Inflammatory macrophage treated with lipopolysaccharide for 4 hours (primary cell): ENCODE measurements around the gene FETUB.

ENCODE experiments used
- DNase-seq: peaks from one replicate; pipeline ENCODE4 v3.0.0-alpha.2; 2020

The FETUB gene

DNA sequence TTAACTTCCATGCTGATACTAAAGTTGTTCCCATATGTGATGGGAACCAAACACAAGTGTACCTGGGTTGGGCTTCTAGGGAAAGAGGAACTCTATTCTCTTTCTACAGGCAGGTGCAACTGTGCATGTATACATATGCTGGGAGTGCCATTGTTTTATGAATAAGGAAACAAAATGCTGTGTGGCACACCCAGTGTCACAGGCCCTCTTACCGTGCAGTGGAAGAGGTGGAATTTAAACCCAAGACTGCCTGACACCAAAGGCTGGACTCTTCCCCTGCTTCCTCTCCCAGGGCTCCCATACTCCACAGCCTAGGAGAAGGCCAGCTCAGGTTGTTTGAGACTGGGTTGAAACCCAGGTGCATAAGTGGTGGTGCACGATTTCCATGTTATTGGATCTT lies 1.9 kb upstream of the FETUB start:
- DNase-seq: no peak

DNA sequence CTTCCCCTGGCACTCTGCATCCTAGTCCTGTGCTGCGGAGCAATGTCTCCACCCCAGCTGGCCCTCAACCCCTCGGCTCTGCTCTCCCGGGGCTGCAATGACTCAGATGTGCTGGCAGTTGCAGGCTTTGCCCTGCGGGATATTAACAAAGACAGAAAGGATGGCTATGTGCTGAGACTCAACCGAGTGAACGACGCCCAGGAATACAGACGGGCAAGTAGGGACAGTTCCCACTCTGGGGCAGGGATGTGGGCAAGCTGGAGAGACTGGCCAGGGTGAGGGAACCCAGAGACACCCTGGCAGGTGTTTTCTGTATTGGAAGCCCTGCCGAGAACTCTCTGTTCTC lies 247 bp downstream of the FETUB start:
- DNase-seq: no peak

DNA sequence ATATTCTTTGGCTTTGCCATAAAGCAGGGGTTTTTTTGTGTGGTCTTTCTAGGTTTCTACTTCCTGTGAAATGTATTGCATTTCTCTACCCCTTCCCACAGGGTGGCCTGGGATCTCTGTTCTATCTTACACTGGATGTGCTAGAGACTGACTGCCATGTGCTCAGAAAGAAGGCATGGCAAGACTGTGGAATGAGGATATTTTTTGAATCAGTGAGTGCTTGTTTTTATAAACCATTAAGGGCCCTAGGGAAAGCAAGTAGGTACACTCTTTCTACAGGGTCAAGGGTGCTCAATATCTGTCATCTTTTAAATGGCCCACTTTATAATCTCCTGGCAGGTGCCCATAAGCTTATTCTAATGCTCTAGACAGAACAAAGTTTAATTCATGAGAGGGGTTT lies 730 bp downstream of the FETUB start:
- no peak for DNase-seq

- no peak for DNase-seq
These were observed 1.8 kb downstream of the FETUB start for GRCh38 chr3:186642014-186642413.

DNA sequence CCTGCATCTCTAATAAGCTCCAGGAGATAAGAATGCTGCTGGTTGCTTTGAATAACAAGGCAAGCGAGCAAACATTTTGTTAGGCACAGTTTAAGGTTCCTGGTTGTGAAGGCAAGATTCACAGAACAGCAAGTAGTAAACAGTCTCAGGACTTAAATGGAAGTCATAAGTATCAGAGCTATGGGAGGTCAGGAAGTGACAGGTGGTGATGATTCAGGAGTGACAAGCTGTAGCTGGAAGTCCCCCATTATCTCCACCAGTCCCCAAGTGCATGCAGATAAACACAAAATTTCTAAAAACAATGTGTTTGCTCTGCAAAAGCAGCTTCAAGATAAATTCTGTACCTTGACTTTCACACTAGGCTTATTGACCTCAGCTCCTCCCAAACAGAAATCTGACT lies 3.3 kb downstream of the FETUB start:
- no peak for DNase-seq

DNA sequence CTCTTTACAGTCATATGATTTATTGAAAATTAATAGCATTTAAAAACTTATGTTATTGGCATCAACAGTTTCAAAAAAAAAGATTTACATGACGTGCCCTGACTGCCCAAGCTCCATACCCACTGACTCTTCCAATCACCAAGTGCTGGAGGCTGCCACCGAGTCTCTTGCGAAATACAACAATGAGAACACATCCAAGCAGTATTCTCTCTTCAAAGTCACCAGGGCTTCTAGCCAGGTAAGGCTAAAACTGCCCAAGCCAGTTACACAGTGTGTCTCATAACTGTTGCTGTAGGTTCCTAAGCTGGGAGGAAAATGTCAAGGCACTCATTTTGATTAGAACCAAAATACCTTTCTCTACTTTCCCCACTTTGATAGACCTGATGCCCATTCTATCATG lies 4.5 kb downstream of the FETUB start:
- no peak for DNase-seq

GRCh38 chr3:186646106-186646505 lies 5.9 kb downstream of the FETUB start:
- DNase-seq: no peak

DNA sequence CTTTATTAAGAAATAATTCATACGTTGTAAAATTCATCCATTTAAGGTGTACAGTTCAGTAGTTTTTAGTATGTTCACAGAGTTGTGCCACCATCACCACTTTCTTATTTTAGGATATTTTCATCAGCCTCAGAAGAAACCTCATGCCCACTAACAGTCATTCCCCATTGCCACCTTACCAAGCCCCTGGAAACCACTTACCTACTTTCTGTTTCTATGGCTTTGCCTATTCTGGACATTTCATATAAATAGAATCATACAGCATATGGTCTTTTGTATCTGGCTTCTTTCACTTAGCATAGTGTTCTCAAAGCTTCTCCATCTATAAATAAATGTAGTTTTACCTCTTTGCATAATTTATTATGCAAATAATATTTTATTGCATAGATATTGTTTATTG lies 6.6 kb downstream of the FETUB start:
- DNase-seq: no peak

GRCh38 chr3:186648851-186649250 lies 8.7 kb downstream of the FETUB start:
- no peak for DNase-seq

GRCh38 chr3:186651678-186652215 lies 11.5 kb downstream of the FETUB start:
- no peak for DNase-seq

- DNase-seq: no peak
These were observed 13.0 kb downstream of the FETUB start for GRCh38 chr3:186653080-186653707.

GRCh38 chr3:186653984-186654383 lies 13.8 kb downstream of the FETUB start:
- DNase-seq: no peak

- no peak for DNase-seq
These were observed 23.3 kb downstream of the FETUB start for GRCh38 chr3:186663361-186664118.

- DNase-seq: no peak
These were observed 23.9 kb downstream of the FETUB start for GRCh38 chr3:186664119-186664495.

DNA sequence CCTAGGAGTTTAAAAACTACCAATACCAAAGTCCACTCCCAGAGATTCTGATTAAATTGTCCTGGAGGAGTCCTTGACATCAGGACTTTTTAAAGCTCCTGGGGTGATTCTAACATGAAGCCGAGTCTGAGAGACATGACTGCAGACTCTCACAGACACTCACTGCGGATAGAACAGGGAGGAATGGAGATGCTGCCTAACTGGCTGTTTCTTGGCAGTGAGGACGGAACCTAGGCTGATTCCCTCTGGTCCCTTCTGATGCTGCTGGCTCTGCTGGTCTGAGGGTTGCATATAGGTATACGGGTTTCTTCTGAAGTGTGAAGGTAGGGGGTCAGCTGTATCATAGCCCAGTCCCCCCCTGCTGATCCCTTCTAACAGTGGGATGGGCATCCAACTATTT lies 24.3 kb downstream of the FETUB start:
- no peak for DNase-seq

GRCh38 chr3:186665625-186666188 lies 25.5 kb downstream of the FETUB start, which contains the start of gene HRG:
Gene HRG, plus strand, starts transcription at chr3:186666014. Its CDS starts 18 bp downstream, at chr3:186666032.
- DNase-seq: no peak

- DNase-seq: no peak
These were observed 28.2 kb downstream of the FETUB start for GRCh38 chr3:186668426-186668825.

DNA sequence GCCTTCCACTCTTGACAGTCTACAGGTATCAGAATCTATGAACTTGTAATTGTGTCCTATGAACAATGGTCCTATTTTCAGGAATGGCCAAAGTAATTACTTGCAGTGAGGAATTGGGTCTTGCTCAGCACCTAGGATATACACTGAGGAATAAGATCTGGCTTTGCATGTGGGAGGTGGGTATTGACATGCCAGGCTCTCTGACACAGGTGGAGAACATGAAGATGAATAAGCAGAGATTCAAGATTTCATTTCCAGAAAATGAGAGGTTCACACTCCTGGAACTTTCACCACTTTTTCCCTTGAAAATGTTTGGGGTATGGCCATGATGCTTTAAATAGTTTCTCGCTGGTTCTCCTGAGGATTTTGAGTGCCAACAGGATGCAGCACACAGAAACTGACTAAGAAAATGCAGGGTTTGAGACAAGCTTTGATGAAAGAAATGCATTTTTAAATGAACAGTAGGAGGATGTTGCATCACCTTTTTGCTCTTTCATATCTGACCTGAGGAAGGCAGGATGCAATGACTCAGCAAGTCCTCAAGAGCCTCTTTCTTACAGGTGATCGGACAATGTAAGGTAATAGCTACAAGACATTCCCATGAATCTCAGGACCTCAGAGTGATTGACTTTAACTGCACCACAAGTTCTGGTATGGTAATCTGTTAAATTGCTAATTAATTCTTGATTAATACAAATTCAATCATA lies 29.3 kb downstream of the FETUB start:
- DNase-seq: no peak

DNA sequence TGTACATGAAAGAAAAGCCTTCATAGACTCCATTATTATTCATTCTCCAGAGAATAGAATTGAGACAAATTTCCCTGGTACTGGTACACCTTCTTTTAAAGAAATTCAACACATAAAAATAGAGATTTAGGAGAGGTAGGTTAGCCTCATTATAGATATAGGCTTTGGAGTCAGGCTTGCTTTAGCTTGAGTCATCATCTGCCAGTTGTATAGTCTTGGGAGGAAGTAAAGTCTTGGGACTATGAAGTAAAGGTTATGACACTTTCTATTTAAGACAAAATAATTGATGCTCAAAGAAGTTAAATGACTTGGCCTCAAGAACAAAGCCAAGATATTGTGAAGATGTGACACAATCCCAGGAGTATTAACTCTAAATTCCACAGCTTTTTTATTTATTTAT lies 30.0 kb downstream of the FETUB start:
- DNase-seq: peak; percentile 43

- DNase-seq: no peak
These were observed 30.9 kb downstream of the FETUB start for GRCh38 chr3:186671051-186671450.

DNA sequence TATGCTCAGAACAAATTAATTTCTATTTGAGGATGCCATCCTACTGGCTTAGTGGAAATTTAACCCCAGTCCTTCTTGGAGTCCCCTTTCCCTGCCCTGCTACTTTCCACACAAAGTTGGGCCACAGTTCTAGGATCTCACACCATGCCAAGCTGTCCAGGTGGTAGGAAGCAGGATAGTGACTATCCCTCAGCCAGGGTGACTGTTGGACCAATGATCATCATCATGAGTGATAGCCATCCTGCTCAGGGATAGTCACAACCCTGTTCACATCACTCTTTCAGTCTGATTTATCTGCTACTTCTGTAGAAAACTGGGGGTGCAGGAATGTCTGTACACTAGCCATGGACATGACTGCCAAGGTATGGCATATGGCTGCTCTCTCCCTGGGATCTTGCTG lies 38.4 kb downstream of the FETUB start:
- DNase-seq: no peak

DNA sequence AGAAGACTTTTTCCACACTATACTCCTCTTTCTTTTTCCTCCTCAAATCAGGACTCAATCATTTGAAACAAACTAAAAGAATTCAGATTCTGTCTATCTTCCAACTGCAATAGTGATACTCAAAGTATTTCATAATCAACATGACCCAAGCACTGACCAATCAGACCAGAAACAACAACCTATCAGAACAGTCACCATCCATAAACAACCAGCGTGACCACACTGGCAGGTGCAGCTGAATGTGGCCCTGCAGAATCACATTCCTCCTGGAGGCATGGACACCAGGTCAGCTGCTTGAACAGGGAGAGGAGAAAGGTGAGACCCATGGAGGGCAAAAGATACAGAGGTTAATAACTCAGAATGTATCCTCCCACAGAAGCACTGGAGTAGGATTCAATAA lies 39.0 kb downstream of the FETUB start:
- DNase-seq: no peak

DNA sequence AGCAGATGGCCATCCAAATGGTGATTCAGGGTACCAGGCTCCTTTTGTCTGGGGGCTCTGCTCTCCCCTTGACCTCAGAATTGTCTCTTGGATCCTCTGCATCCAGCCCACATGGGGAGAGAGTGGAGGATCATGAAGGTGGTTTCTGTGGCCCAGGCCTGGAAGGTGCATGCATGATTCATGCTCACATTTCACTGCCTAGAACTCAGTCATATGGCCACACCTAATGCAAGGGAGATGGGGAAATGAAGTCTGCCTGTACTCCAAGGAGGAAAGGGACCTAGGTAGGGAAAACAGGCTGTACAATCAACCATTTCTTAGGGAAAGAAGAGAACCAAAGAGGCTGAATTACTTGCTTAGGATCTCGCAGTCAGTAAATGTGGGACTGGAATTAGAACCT lies 40.7 kb downstream of the FETUB start:
- no peak for DNase-seq

DNA sequence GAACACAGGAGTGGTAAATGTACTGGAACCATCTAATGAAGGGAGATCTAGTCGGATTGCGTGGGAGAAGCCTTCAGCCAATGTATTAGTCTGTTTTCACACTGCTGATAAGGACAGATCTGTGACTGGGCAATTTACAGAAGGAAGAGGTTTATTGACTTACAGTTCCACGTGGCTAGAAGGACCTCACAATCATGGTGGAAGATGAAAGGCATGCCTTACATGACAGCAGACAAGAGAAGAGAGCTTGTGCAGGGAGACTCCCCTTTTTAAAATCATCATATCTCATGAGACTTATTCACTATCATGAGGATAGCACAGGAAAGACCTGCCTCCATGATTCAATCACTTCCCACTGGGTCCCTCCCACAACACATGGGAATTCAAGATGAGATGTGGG lies 42.6 kb downstream of the FETUB start:
- peak; percentile 49 for DNase-seq
